Gastroesophageal sphincter (tissue), 3 donors: ENCODE results near the gene TUBB2B.

ENCODE experiments used
- EP300 ChIP-seq: sonication (generic); formaldehyde crosslinking; IDR thresholded peaks from one replicate; pipeline ENCODE4 v1.6.1; 2017; ENCODE audit warnings: antibody characterized with exemption, mild to moderate bottlenecking
- POLR2A ChIP-seq, 2 donors: fragments of 450-650 bp; IDR thresholded peaks; one replicate each; pipeline ENCODE4 v1.6.1; 2017; ENCODE audit warnings: antibody characterized with exemption in 2 of 2, mild to moderate bottlenecking in 2 of 2, moderate library complexity in 1 of 2
- POLR2AphosphoS5 ChIP-seq: sonication (generic); formaldehyde crosslinking; IDR thresholded peaks from one replicate; pipeline ENCODE4 v1.6.1; 2017; ENCODE audit warnings: antibody characterized with exemption
- TF ChIP-seq, protein P1 (sequence below), 4 experiments: fragments of 200-600 bp in 2 of 4; fragments of 450-650 bp in 2 of 4; sonication (generic) in 1 of 4; IDR thresholded peaks; one replicate each; pipeline ENCODE4 v1.5.1; 2017 to 2019; ENCODE audit warnings: antibody characterized with exemption in 4 of 4, mild to moderate bottlenecking in 2 of 4, moderate library complexity in 2 of 4

DNA sequence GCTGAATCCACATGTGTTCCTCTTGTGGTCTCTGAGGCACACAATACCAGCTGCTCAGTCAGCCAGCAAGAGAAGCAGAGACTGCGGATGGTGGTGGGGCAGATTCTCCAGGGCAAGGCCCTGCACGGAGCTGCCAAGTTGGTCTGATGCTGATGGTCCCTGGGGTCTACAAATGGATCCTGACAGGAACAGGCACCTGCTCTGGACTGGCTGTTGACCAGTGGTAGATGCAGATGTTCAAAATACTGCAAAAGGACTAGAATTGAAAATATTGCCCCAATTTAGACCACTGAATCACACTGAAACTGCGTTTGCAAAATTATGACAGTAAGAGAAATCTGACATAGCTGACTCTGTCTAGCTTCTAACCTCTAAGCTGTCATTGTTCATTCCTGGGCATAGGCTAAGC is 40.5 kb downstream of the TUBB2B start:
- TF ChIP-seq POLR2A (IDR thresholded peaks at IDR 0.05), result no peak
- no peak for TF ChIP-seq POLR2AphosphoS5
- TF ChIP-seq, protein P1, sequence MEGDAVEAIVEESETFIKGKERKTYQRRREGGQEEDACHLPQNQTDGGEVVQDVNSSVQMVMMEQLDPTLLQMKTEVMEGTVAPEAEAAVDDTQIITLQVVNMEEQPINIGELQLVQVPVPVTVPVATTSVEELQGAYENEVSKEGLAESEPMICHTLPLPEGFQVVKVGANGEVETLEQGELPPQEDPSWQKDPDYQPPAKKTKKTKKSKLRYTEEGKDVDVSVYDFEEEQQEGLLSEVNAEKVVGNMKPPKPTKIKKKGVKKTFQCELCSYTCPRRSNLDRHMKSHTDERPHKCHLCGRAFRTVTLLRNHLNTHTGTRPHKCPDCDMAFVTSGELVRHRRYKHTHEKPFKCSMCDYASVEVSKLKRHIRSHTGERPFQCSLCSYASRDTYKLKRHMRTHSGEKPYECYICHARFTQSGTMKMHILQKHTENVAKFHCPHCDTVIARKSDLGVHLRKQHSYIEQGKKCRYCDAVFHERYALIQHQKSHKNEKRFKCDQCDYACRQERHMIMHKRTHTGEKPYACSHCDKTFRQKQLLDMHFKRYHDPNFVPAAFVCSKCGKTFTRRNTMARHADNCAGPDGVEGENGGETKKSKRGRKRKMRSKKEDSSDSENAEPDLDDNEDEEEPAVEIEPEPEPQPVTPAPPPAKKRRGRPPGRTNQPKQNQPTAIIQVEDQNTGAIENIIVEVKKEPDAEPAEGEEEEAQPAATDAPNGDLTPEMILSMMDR (IDR thresholded peaks at IDR 0.05), result no peak
- TF ChIP-seq EP300, result no peak
